Nephron (organoid): ENCODE measurements around the gene C5orf46.
A peak's percentile ranks its signal among the peaks of the same experiment; 100 is the strongest.

ENCODE experiments used
- H3K27ac Mint-ChIP-seq, 3 experiments: 2 replicates each; pipeline ENCODE4 v1.8.0; 2020; ENCODE audit warnings: mixed read lengths in 3 of 3, mild to moderate bottlenecking in 2 of 3, moderate library complexity in 1 of 3
- H3K27me3 Mint-ChIP-seq: 2 replicates; pipeline ENCODE4 v1.8.0; 2021; ENCODE audit warnings: low read depth, mild to moderate bottlenecking, moderate library complexity, mixed read lengths
- H3K36me3 Mint-ChIP-seq: 2 replicates; pipeline ENCODE4 v1.8.0; 2020; ENCODE audit warnings: low read depth, mixed read lengths
- H3K4me1 Mint-ChIP-seq: 2 replicates; pipeline ENCODE4 v1.8.0; 2020; ENCODE audit warnings: mixed read lengths
- H3K4me3 Mint-ChIP-seq, 3 experiments: 2 replicates each; pipeline ENCODE4 v1.8.0; 2020; ENCODE audit warnings: mild to moderate bottlenecking in 3 of 3, mixed read lengths in 3 of 3, moderate library complexity in 2 of 3
- H3K9me3 Mint-ChIP-seq: 2 replicates; pipeline ENCODE4 v1.8.0; 2020; ENCODE audit warnings: mixed read lengths
- CTCF ChIP-seq, 3 experiments: fragments of 200-600 bp; sonication (generic); IDR thresholded peaks; one replicate each; pipeline ENCODE4 v1.5.0; 2021; ENCODE audit warnings: antibody characterized with exemption in 3 of 3; ENCODE audit not compliant: unreplicated experiment in 3 of 3

Gene C5orf46

GRCh38 chr5:147869112-147869511, 37.2 kb downstream of the C5orf46 start:
- Mint-ChIP-seq H3K27ac (no peak overlapping the region), H3K36me3 (no peaks in the 10 kb centered on the region), H3K4me3 (no peak overlapping the region), H3K9me3 (no peaks in the 10 kb centered on the region), H3K27me3 (peaks cover 53% of the 10 kb centered on the region), H3K4me1 (peaks cover 8% of the 10 kb centered on the region)
- no peak for TF ChIP-seq CTCF (IDR thresholded peaks at IDR 0.05; ENCODE audit: unreplicated experiment in 3 of 3)

GRCh38 chr5:147863454-147864158, 42.7 kb downstream of the C5orf46 start:
- Mint-ChIP-seq H3K4me3 (no peak overlapping the region), H3K4me1 (peaks cover 20% of the 10 kb centered on the region), H3K27ac (peak overlapping the region; percentile 49 to 66 (median 55)), H3K27me3 (no peaks in the 10 kb centered on the region), H3K36me3 (no peaks in the 10 kb centered on the region), H3K9me3 (no peaks in the 10 kb centered on the region)
- TF ChIP-seq CTCF (IDR thresholded peaks at IDR 0.05; ENCODE audit: unreplicated experiment in 3 of 3): no peak

- TF ChIP-seq CTCF (IDR thresholded peaks at IDR 0.05; ENCODE audit: unreplicated experiment in 3 of 3): no peak
- no peak overlapping the region for H3K4me3 Mint-ChIP-seq
- H3K27me3 Mint-ChIP-seq: no peaks in the 10 kb centered on the region
- no peaks in the 10 kb centered on the region for H3K9me3 Mint-ChIP-seq
- no peaks in the 10 kb centered on the region for H3K36me3 Mint-ChIP-seq
- H3K27ac Mint-ChIP-seq: peak overlapping the region in 2 of 3 experiments; percentile 5 to 36
- peaks cover 20% of the 10 kb centered on the region for H3K4me1 Mint-ChIP-seq
These were observed 45.7 kb downstream of the C5orf46 start for GRCh38 chr5:147860641-147861025.

- H3K4me1 Mint-ChIP-seq: peaks cover 20% of the 10 kb centered on the region
- no peaks in the 10 kb centered on the region for H3K36me3 Mint-ChIP-seq
- no peaks in the 10 kb centered on the region for H3K27me3 Mint-ChIP-seq
- no peaks in the 10 kb centered on the region for H3K9me3 Mint-ChIP-seq
- H3K4me3 Mint-ChIP-seq: no peak overlapping the region
- peak overlapping the region in 2 of 3 experiments; percentile 5 to 36 for H3K27ac Mint-ChIP-seq
- no peak for TF ChIP-seq CTCF (IDR thresholded peaks at IDR 0.05; ENCODE audit: unreplicated experiment in 3 of 3)
These were observed 46.2 kb downstream of the C5orf46 start for GRCh38 chr5:147859962-147860640.

- H3K27me3 Mint-ChIP-seq: peaks cover 3% of the 10 kb centered on the region
- no peak overlapping the region for H3K4me3 Mint-ChIP-seq
- no peak for TF ChIP-seq CTCF (IDR thresholded peaks at IDR 0.05; ENCODE audit: unreplicated experiment in 3 of 3)
- H3K27ac Mint-ChIP-seq: no peak overlapping the region
- peaks cover 6% of the 10 kb centered on the region for H3K4me1 Mint-ChIP-seq
- H3K9me3 Mint-ChIP-seq: no peaks in the 10 kb centered on the region
- no peaks in the 10 kb centered on the region for H3K36me3 Mint-ChIP-seq
These were observed 47.8 kb downstream of the C5orf46 start for GRCh38 chr5:147858565-147858964.
